Measurements from ENCODE around the gene ATP8A2. TPM values are rescaled to one million over a fixed set of nuclear protein-coding genes. Genes with fewer than 3 reads are reported as not detected.

Gene ATP8A2
- total RNA-seq, 1 donor from 2014 or later: 4.2 TPM

DNA sequence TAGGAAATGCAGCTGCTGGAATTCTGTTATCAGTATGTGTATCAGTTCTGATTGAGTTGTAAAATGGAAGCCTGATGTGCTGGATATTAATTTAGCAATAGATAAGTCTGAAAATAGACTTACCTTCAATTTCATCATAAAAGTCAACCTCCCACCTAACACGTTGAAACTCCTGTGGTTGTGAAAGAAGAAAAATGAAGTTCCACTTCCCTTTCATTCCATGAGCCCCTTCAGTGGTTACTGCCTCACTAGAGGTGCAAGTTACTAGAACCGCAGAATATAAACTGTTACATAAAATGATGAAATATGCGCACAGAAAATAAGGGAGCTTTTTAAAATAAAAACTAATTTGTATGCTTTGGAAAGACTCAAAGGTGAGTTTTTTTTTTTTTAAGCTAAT lies 430.8 kb downstream of the ATP8A2 start:
- TF ChIP-seq, protein P1, sequence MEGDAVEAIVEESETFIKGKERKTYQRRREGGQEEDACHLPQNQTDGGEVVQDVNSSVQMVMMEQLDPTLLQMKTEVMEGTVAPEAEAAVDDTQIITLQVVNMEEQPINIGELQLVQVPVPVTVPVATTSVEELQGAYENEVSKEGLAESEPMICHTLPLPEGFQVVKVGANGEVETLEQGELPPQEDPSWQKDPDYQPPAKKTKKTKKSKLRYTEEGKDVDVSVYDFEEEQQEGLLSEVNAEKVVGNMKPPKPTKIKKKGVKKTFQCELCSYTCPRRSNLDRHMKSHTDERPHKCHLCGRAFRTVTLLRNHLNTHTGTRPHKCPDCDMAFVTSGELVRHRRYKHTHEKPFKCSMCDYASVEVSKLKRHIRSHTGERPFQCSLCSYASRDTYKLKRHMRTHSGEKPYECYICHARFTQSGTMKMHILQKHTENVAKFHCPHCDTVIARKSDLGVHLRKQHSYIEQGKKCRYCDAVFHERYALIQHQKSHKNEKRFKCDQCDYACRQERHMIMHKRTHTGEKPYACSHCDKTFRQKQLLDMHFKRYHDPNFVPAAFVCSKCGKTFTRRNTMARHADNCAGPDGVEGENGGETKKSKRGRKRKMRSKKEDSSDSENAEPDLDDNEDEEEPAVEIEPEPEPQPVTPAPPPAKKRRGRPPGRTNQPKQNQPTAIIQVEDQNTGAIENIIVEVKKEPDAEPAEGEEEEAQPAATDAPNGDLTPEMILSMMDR (IDR thresholded peaks at IDR 0.05): no peak
- no peak for TF ChIP-seq EZH2 (IDR thresholded peaks at IDR 0.05)
- TF ChIP-seq EZH2phosphoT487 (IDR thresholded peaks at IDR 0.05): no peak

DNA sequence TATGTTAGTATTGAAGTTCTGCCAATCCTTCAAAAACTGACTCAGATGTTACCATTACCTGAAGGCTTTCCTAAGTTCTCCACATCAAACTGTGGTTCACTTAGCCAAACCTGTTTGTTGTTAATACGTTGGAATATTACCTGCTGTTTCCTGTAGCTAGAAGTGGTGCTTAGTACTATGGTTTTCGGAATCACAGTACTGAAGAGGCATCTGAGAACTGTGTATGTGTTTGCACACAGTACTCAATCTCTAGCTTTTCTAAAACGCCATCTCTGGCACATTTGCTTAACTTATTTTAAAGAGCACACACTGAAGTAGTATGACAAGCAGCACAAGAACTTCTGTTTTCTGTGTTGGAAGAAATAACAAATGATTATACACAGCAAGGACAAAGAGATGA lies 431.9 kb downstream of the ATP8A2 start:
- Mint-ChIP-seq H3K9me3 (no peaks in the 10 kb centered on the region), H3K4me3 (no peak overlapping the region), H3K27ac (no peak overlapping the region), H3K27me3 (ENCODE audit: insufficient read depth, low read depth) (no peaks in the 10 kb centered on the region), H3K36me3 (no peaks in the 10 kb centered on the region), H3K4me1 (peaks cover 14% of the 10 kb centered on the region)
- no peak overlapping the region for H3K27ac ChIP-seq
- H3K27me3 ChIP-seq: no peaks in the 10 kb centered on the region
- no peak overlapping the region for H3K4me3 ChIP-seq
- H3K9ac ChIP-seq: no peak overlapping the region
- no peaks in the 10 kb centered on the region for H3K9me3 ChIP-seq (ENCODE audit: low read depth)
- TF ChIP-seq, protein P1 (IDR thresholded peaks at IDR 0.05): no peak
- no peak for TF ChIP-seq EZH2phosphoT487 (IDR thresholded peaks at IDR 0.05)
- no peak for DNase-seq (ENCODE audit: low spot score)
- no peak overlapping the region for H2AFZ ChIP-seq (replicated peaks)
- H3K79me2 ChIP-seq (ENCODE audit: low read depth): no peaks in the 10 kb centered on the region
- H3K4me1 ChIP-seq: no peaks in the 10 kb centered on the region
- H4K20me1 ChIP-seq (ENCODE audit: low read depth): no peaks in the 10 kb centered on the region
- H3K36me3 ChIP-seq: no peaks in the 10 kb centered on the region
- H3K4me2 ChIP-seq: no peak overlapping the region
- no peaks in the 10 kb centered on the region for H3F3A ChIP-seq (ENCODE audit: low read depth)

More for the DNA sequence above, 430.8 kb downstream of the ATP8A2 start:
- Mint-ChIP-seq H3K27ac (no peak overlapping the region), H3K36me3 (no peaks in the 10 kb centered on the region), H3K4me1 (peaks cover 14% of the 10 kb centered on the region), H3K4me3 (no peak overlapping the region), H3K9me3 (no peaks in the 10 kb centered on the region), H3K27me3 (ENCODE audit: insufficient read depth, low read depth) (no peaks in the 10 kb centered on the region)
- Histone ChIP-seq H3K4me1 (no peaks in the 10 kb centered on the region), H3K9me3 (ENCODE audit: low read depth) (no peaks in the 10 kb centered on the region), H2AFZ (replicated peaks) (no peak overlapping the region), H3K9ac (no peak overlapping the region), H3K36me3 (no peaks in the 10 kb centered on the region), H3K27ac (no peak overlapping the region), H3K79me2 (ENCODE audit: low read depth) (no peaks in the 10 kb centered on the region), H3F3A (ENCODE audit: low read depth) (no peaks in the 10 kb centered on the region), H4K20me1 (ENCODE audit: low read depth) (no peaks in the 10 kb centered on the region), H3K27me3 (no peaks in the 10 kb centered on the region), H3K4me2 (no peak overlapping the region), H3K4me3 (no peak overlapping the region)
- no peak for DNase-seq (ENCODE audit: low spot score)

DNA sequence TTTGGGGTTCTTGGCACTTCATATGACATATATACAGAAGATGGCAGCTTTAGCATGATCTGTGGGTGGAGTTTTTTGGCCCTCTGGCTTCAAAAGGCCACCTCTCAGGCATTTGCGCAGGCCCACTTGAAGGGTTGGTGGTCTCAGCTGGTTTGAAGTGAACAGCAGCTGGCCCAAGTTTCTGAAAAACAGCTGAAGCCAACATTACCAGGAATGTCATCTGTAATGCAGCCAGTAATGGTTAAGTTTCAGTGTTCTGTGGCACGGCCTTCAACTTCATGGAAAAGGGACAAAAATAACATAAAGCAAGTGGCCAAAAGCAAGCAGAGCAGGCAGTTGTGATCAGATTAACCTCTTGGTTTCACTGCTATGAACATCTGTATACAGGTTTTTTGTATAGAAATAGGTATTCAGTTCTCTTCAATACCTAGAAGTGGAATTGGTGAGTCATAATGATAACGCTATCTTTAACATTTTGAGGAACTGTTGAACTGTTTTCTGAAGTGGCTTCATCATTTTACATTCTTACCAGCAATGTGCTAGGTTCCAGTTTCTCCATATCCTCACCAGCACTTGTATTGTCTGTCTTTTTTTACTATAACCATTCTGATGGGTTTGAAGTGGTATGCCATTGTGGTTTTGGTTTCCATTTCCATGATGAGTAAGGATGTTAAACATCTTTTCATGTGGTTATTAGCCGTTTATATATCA lies 434.6 kb downstream of the ATP8A2 start:
- Mint-ChIP-seq H3K9me3 (peaks cover under 1% of the 10 kb centered on the region), H3K27ac (no peak overlapping the region), H3K27me3 (ENCODE audit: insufficient read depth, low read depth) (no peaks in the 10 kb centered on the region), H3K4me1 (no peaks in the 10 kb centered on the region), H3K4me3 (no peak overlapping the region), H3K36me3 (no peaks in the 10 kb centered on the region)
- Histone ChIP-seq H3K9me3 (ENCODE audit: low read depth) (no peaks in the 10 kb centered on the region), H3K4me3 (no peak overlapping the region), H3K4me2 (no peak overlapping the region), H3K27ac (no peak overlapping the region), H3K79me2 (ENCODE audit: low read depth) (no peaks in the 10 kb centered on the region), H4K20me1 (ENCODE audit: low read depth) (no peaks in the 10 kb centered on the region), H3K36me3 (no peaks in the 10 kb centered on the region), H2AFZ (replicated peaks) (no peak overlapping the region), H3K4me1 (no peaks in the 10 kb centered on the region), H3K27me3 (no peaks in the 10 kb centered on the region), H3K9ac (no peak overlapping the region), H3F3A (ENCODE audit: low read depth) (no peaks in the 10 kb centered on the region)
- TF ChIP-seq, protein P1 (IDR thresholded peaks at IDR 0.05): no peak
- TF ChIP-seq EZH2phosphoT487 (IDR thresholded peaks at IDR 0.05): no peak
- TF ChIP-seq EZH2 (IDR thresholded peaks at IDR 0.05): no peak
- DNase-seq (ENCODE audit: low spot score): no peak

Data from neural progenitor cell (in vitro differentiated cells).